ENCODE results near the gene MAPK14. TPM values are rescaled to one million over a fixed set of nuclear protein-coding genes. Genes with fewer than 3 reads are reported as not detected.

Gene MAPK14
- total and polyA plus RNA-seq, 10 of the 15 experiments (the other 5 are each of a cell fraction or from before 2014, with no cell fraction given) = 12.5 to 59.5 (median 43.0) TPM

DNA sequence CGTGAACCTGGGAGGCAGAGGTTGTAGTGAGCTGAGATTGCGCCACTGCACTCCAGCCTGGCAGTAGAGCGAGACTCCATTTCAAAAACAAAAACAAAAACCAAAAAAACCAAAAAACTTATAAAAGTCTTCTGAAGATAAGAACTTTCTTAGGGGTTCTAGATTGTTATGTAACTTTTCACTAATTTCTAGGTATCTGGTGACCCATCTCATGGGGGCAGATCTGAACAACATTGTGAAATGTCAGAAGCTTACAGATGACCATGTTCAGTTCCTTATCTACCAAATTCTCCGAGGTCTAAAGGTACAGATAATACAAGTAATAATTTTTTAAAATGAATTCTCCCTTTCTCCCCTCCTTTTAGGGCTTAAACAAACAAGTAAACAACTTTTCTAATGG, 45.1 kb downstream of the MAPK14 start (continued):
- TF ChIP-seq, protein P1, sequence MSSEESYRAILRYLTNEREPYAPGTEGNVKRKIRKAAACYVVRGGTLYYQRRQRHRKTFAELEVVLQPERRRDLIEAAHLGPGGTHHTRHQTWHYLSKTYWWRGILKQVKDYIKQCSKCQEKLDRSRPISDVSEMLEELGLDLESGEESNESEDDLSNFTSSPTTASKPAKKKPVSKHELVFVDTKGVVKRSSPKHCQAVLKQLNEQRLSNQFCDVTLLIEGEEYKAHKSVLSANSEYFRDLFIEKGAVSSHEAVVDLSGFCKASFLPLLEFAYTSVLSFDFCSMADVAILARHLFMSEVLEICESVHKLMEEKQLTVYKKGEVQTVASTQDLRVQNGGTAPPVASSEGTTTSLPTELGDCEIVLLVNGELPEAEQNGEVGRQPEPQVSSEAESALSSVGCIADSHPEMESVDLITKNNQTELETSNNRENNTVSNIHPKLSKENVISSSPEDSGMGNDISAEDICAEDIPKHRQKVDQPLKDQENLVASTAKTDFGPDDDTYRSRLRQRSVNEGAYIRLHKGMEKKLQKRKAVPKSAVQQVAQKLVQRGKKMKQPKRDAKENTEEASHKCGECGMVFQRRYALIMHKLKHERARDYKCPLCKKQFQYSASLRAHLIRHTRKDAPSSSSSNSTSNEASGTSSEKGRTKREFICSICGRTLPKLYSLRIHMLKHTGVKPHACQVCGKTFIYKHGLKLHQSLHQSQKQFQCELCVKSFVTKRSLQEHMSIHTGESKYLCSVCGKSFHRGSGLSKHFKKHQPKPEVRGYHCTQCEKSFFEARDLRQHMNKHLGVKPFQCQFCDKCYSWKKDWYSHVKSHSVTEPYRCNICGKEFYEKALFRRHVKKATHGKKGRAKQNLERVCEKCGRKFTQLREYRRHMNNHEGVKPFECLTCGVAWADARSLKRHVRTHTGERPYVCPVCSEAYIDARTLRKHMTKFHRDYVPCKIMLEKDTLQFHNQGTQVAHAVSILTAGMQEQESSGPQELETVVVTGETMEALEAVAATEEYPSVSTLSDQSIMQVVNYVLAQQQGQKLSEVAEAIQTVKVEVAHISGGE (CRISPR knock-in tag; IDR thresholded peaks at IDR 0.05) = no peak
- TF ChIP-seq MYC (IDR thresholded peaks at IDR 0.05; ENCODE audit: insufficient read depth, insufficient read length, insufficient replicate concordance, low read length, severe bottlenecking) = no peak
- TF ChIP-seq NR2F1 (conservative IDR thresholded peaks at IDR 0.05) = no peak

DNA sequence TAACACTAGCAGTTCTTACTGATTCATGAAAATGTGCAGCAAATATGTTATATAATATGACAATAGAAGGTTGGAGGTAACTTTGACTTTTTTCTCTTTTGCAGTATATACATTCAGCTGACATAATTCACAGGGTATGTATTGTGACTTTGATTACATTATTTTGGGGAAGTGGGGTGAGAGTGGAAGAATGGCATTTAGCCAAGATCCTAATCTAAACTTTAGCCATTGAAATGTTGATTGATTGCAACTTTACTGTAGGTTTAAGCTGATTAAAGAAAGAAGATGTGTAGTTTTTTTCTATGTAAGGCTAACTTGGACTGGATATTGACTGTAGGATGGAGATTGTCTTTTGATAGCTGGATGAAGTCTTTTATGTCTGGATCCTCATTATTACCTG, 46.0 kb downstream of the MAPK14 start:
- Histone ChIP-seq H3K79me2 (ENCODE audit: control insufficient read depth, insufficient read depth, low read length) (peaks cover 5% of the 10 kb centered on the region), H3K27me3 (replicated peaks in 1 of 2; ENCODE audit: control insufficient read depth in 2 of 2, insufficient read depth in 2 of 2, low read length in 1 of 2) (no peaks in the 10 kb centered on the region), H3K27ac (ENCODE audit: control insufficient read depth, insufficient read depth) (no peak overlapping the region), H4K20me1 (ENCODE audit: control insufficient read depth, insufficient read depth) (no peaks in the 10 kb centered on the region), H3K4me3 (no peak overlapping the region), H3K9me3 (replicated peaks; ENCODE audit: control insufficient read depth, insufficient read depth, low read length) (no peaks in the 10 kb centered on the region), H3K4me1 (ENCODE audit: control insufficient read depth, insufficient read depth, low read length) (no peaks in the 10 kb centered on the region), H3K4me2 (ENCODE audit: control insufficient read depth, insufficient read depth) (no peak overlapping the region), H3K9ac (ENCODE audit: control insufficient read depth, insufficient read depth, low read length) (no peak overlapping the region), H3K36me3 (ENCODE audit: control insufficient read depth in 2 of 2, insufficient read depth in 2 of 2, low read length in 1 of 2) (peaks cover 0 to 9% of the 10 kb centered on the region in 2 experiments; a peak in 2 of 4 replicates), H2AFZ (ENCODE audit: control insufficient read depth, low read depth, low read length) (no peak overlapping the region)
- intact Hi-C loops (cut with micrococcal nuclease; ENCODE audit: unreplicated experiment) (no loop called here), in situ Hi-C loops (cut with MboI) (no loop called here)
- no peak for TF ChIP-seq SP1 (IDR thresholded peaks at IDR 0.05; ENCODE audit: low read depth, low read length)
- TF ChIP-seq ATF7 (IDR thresholded peaks at IDR 0.05; ENCODE audit: low read depth) = no peak
- FAIRE-seq = no peak
- BruUV-seq (replicated peaks) = no TSS peak
- ATAC-seq = no peak
- ChIA-PET RAD21 (ENCODE audit: unreplicated experiment) (interaction anchor here (1.7 kb wide), 1 partner anchor 46 kb away, joined by 5 read pairs; the partner anchor contains the start of gene MAPK14), POLR2A (interaction anchor here (1.0 to 1.6 kb wide), 3 partner anchors 13 to 40 kb away, joined by 4 read pairs; no protein-coding TSS in a partner anchor), CTCF (interaction anchor here (0.8 to 3.1 kb wide), 7 partner anchors 12 to 49 kb away, joined by 3 to 24 read pairs (median 4); partner anchors contain the start of gene MAPK14), SMC1A (ENCODE audit: uncharacterized antibody, unreplicated experiment) (interaction anchor here (0.7 to 1.8 kb wide), 7 partner anchors 21 to 45 kb away, joined by 3 to 4 read pairs (median 3); no protein-coding TSS in a partner anchor)
- DNase-seq (ENCODE audit: low read depth, low spot score) = no peak
